Heart right ventricle (tissue), 16 donors: Measurements from ENCODE around the gene NFAT5. TPM values are rescaled to one million over a fixed set of nuclear protein-coding genes. Genes with fewer than 3 reads are reported as not detected.

Experiments
- ATAC-seq, 8 donors: fragments of 200-7000 bp; cut with Tn5 transposase; one replicate each; pipeline ENCODE4 v1.9.1; 2020; ENCODE audit warnings: mild to moderate bottlenecking in 8 of 8, moderate library complexity in 8 of 8, moderate number of reproducible peaks in 1 of 8
- DNase-seq, 2 donors: peaks; one replicate each; pipeline ENCODE4 v3.0.0-alpha.2; 2020
- H3K27ac ChIP-seq, 10 donors: fragments of 200-600 bp; sonication (generic) in 2 of 10; one replicate each; pipeline versions ENCODE4 v1.5.0 to v1.8.0; 2020 to 2022; ENCODE audit warnings: mild to moderate bottlenecking in 3 of 10
- H3K27me3 ChIP-seq, 7 donors: fragments of 200-600 bp; one replicate each; pipeline ENCODE4 v1.8.0; 2021 to 2022; ENCODE audit warnings: mild to moderate bottlenecking in 2 of 7
- H3K36me3 ChIP-seq, 9 donors: fragments of 200-600 bp; sonication (generic) in 1 of 9; one replicate each; pipeline versions ENCODE4 v1.5.0 to v1.8.0; 2020 to 2022; ENCODE audit warnings: mild to moderate bottlenecking in 2 of 9
- H3K4me1 ChIP-seq, 9 donors: fragments of 200-600 bp; sonication (generic) in 1 of 9; one replicate each; pipeline versions ENCODE4 v1.5.0 to v1.8.0; 2020 to 2022; ENCODE audit warnings: mild to moderate bottlenecking in 4 of 9
- H3K4me3 ChIP-seq, 10 donors: fragments of 200-600 bp; sonication (generic) in 2 of 10; one replicate each; pipeline versions ENCODE4 v1.5.0 to v1.8.0; 2020 to 2022; ENCODE audit warnings: mild to moderate bottlenecking in 7 of 10, moderate library complexity in 2 of 10
- H3K9me3 ChIP-seq, 11 donors: fragments of 200-600 bp in 10 of 11; sonication (generic) in 2 of 11; one replicate each; pipeline versions ENCODE4 v1.5.0 to v1.8.0; 2013 to 2022; ENCODE audit warnings: mild to moderate bottlenecking in 2 of 11, control low read depth in 1 of 11, moderate library complexity in 1 of 11
- CTCF ChIP-seq, 9 donors: fragments of 200-600 bp; sonication (generic) in 2 of 9; IDR thresholded peaks; one replicate each; pipeline versions ENCODE4 v1.5.0 to v1.8.0; 2021 to 2022; ENCODE audit warnings: antibody characterized with exemption in 9 of 9, mild to moderate bottlenecking in 5 of 9, moderate library complexity in 1 of 9
- WGBS, 2 donors: extraction: QIAGEN DNeasy Blood & Tissue Kit; methylation state at CpG; one replicate each; pipeline ENCODE4 v1.1.7; 2013; ENCODE audit warnings: inconsistent platforms in 1 of 2; 5-methylcytosine and 5-hydroxymethylcytosine counted together
- intact Hi-C, 10 donors: fragments of 100-400 bp; cut with DNase I; formaldehyde crosslinking; loops; one replicate each; pipeline versions ENCODE4 v1.11.1 to v1.14.2; 2022
- polyA plus RNA-seq, 2 donors: library from polyadenylated mRNA; stranded (reverse); fragments of 200-250 nt; gene quantifications; one replicate each; pipeline ENCODE4 v1.2.3, GENCODE V29; 2013
- total RNA-seq, 10 donors: library from RNA; stranded (reverse); fragmentation: NEBNext Ultra II Directional in 3 of 10; extraction: Animal tissue kit (Norgen Biotek cat#: 25700) in 3 of 10; gene quantifications; one replicate each; pipeline versions ENCODE4 v1.2.1 to v1.2.4, GENCODE V29; 2021 to 2023
- donor health status: Arrhythmogenic right ventricular cardiomyopathy.
- donor health status: ischemic (EF 13 %, LVEDD 7.1; RV severe dilation, severe dysfunction).
- donor health status: healthy with polysubstance abuse.
- donor health status: DM: no; HTN: yes; CAD: no.
- donor health status: DM: no; HTN: no; CAD: no.
- donor health status: ischemic (EF 25% LVEDD 6.9; RV normal size, moderate dysfunction).
- donor health status: ischemic (EF 25% LVEDD 5.7; RV mildly dilated, moderate dysfunction).
- donor health status: healthy.
- donor health status: DM: yes; HTN: yes; CAD: no.
- donor health status: Ischemic cardiomyopathy.
- donor health status: ischemic (EF 35%, LVEDD 5.7; RV mildly dilated, moderate dysfunction).
- donor health status: nonischemic (EF 11% LVEDD 7.7; RV severe dilation, severe dysfunction).
- donor health status: DM: yes; HTN: yes; CAD: no.
- donor health status: PGD.
- donor health status: ischemic (EF 29% LVEDD 5.4; RV normal size, mild dysfunction).
- donor health status: nonischemic (EF 23%, LVEDD 6.1; RV moderate dilation, normal function).

NFAT5 gene
- total and polyA plus RNA-seq, 12 donors: 1.7 to 23.7 (median 20.8) TPM

- intact Hi-C loops: loop anchor here in 6 of 10 donors (2.0 to 10.0 kb wide), 3 partner anchors 47 to 313 kb away; partner anchors contain the start of gene NOB1 (in 3 of the 6)
- ATAC-seq: no peak
- TF ChIP-seq CTCF (IDR thresholded peaks at IDR 0.05): no peak
- Histone ChIP-seq H3K4me3 (no peak overlapping the region), H3K27ac (no peak overlapping the region), H3K36me3 (peaks cover 0 to 83% (median 13%) of the 10 kb centered on the region in 9 donors), H3K27me3 (no peaks in the 10 kb centered on the region), H3K9me3 (no peaks in the 10 kb centered on the region), H3K4me1 (peaks cover 0 to 10% (median 5%) of the 10 kb centered on the region in 9 donors)
- no peak for DNase-seq
- 85 to 89% methylated on average over 10 of the region's 10 CpGs for WGBS, 2 donors
Observed at GRCh38 chr16:69707920-69708683, 142.3 kb downstream of the NFAT5 start.

- no peaks in the 10 kb centered on the region for H3K9me3 ChIP-seq
- no peak overlapping the region for H3K4me3 ChIP-seq
- WGBS, 2 donors: 45 to 54% methylated on average over 5 of the region's 5 CpGs
- no peak for DNase-seq
- peak; percentile 35 to 80 (median 71) for TF ChIP-seq CTCF (IDR thresholded peaks at IDR 0.05)
- intact Hi-C loops: loop anchor here (1.0 to 10.0 kb wide), 6 partner anchors 43 to 315 kb away; partner anchors contain the start of gene NOB1 (in 9 of the 10)
- H3K36me3 ChIP-seq: peaks cover 0 to 82% (median 14%) of the 10 kb centered on the region in 9 donors
- ATAC-seq: peak in 6 of 8 donors; percentile 34 to 73 (median 56)
- H3K27me3 ChIP-seq: no peaks in the 10 kb centered on the region
- peak overlapping the region in 4 of 10 donors; percentile 3 to 59 (median 34) for H3K27ac ChIP-seq
- peaks cover 0 to 10% (median 5%) of the 10 kb centered on the region in 9 donors for H3K4me1 ChIP-seq
Observed at GRCh38 chr16:69709456-69710084, 143.8 kb downstream of the NFAT5 start.

- Histone ChIP-seq H3K4me1 (peaks cover 0 to 7% (median 5%) of the 10 kb centered on the region in 9 donors), H3K4me3 (no peak overlapping the region), H3K9me3 (no peaks in the 10 kb centered on the region), H3K27me3 (no peaks in the 10 kb centered on the region), H3K27ac (no peak overlapping the region), H3K36me3 (peaks cover 0 to 88% (median 15%) of the 10 kb centered on the region in 9 donors)
- TF ChIP-seq CTCF (IDR thresholded peaks at IDR 0.05): no peak
- DNase-seq (no peak), ATAC-seq (no peak)
- intact Hi-C loops: loop anchor here in 5 of 10 donors (2.0 to 5.0 kb wide), 2 partner anchors 41 to 44 kb away; partner anchors contain the start of gene NOB1 (in 5 of the 5)
- 85 to 90% methylated on average over 12 of the region's 12 CpGs for WGBS, 2 donors
Observed at GRCh38 chr16:69711115-69711740, 145.5 kb downstream of the NFAT5 start.

- intact Hi-C loops: loop anchor here in 3 of 10 donors (5.0 kb wide), 1 partner anchor 40 kb away; the partner anchor contains the start of gene NOB1 (in 3 of the 3)
- no peak for ATAC-seq
- TF ChIP-seq CTCF (IDR thresholded peaks at IDR 0.05): no peak
- Histone ChIP-seq H3K9me3 (no peaks in the 10 kb centered on the region), H3K27ac (no peak overlapping the region), H3K4me1 (peaks cover 0 to 7% (median 5%) of the 10 kb centered on the region in 9 donors), H3K27me3 (no peaks in the 10 kb centered on the region), H3K4me3 (no peak overlapping the region), H3K36me3 (peaks cover 0 to 88% (median 17%) of the 10 kb centered on the region in 9 donors)
- DNase-seq: no peak
- 87 to 92% methylated on average over 4 of the region's 4 CpGs for WGBS, 2 donors
Observed at GRCh38 chr16:69712277-69712676, 146.5 kb downstream of the NFAT5 start.
